Heart right ventricle (tissue), 16 donors: ENCODE data around the gene ELAVL1. TPM values are rescaled to one million over a fixed set of nuclear protein-coding genes. Genes with fewer than 3 reads are reported as not detected.

Experiments used
- ATAC-seq, 8 donors: fragments of 200-7000 bp; cut with Tn5 transposase; one replicate each; pipeline ENCODE4 v1.9.1; 2020; ENCODE audit warnings: mild to moderate bottlenecking in 8 of 8, moderate library complexity in 8 of 8, moderate number of reproducible peaks in 1 of 8
- DNase-seq, 2 donors: peaks; one replicate each; pipeline ENCODE4 v3.0.0-alpha.2; 2020
- H3K27ac ChIP-seq, 10 donors: fragments of 200-600 bp; sonication (generic) in 2 of 10; one replicate each; pipeline versions ENCODE4 v1.5.0 to v1.8.0; 2020 to 2022; ENCODE audit warnings: mild to moderate bottlenecking in 3 of 10
- H3K27me3 ChIP-seq, 7 donors: fragments of 200-600 bp; one replicate each; pipeline ENCODE4 v1.8.0; 2021 to 2022; ENCODE audit warnings: mild to moderate bottlenecking in 2 of 7
- H3K36me3 ChIP-seq, 9 donors: fragments of 200-600 bp; sonication (generic) in 1 of 9; one replicate each; pipeline versions ENCODE4 v1.5.0 to v1.8.0; 2020 to 2022; ENCODE audit warnings: mild to moderate bottlenecking in 2 of 9
- H3K4me1 ChIP-seq, 9 donors: fragments of 200-600 bp; sonication (generic) in 1 of 9; one replicate each; pipeline versions ENCODE4 v1.5.0 to v1.8.0; 2020 to 2022; ENCODE audit warnings: mild to moderate bottlenecking in 4 of 9
- H3K4me3 ChIP-seq, 10 donors: fragments of 200-600 bp; sonication (generic) in 2 of 10; one replicate each; pipeline versions ENCODE4 v1.5.0 to v1.8.0; 2020 to 2022; ENCODE audit warnings: mild to moderate bottlenecking in 7 of 10, moderate library complexity in 2 of 10
- H3K9me3 ChIP-seq, 11 donors: fragments of 200-600 bp in 10 of 11; sonication (generic) in 2 of 11; one replicate each; pipeline versions ENCODE4 v1.5.0 to v1.8.0; 2013 to 2022; ENCODE audit warnings: mild to moderate bottlenecking in 2 of 11, control low read depth in 1 of 11, moderate library complexity in 1 of 11
- CTCF ChIP-seq, 9 donors: fragments of 200-600 bp; sonication (generic) in 2 of 9; IDR thresholded peaks; one replicate each; pipeline versions ENCODE4 v1.5.0 to v1.8.0; 2021 to 2022; ENCODE audit warnings: antibody characterized with exemption in 9 of 9, mild to moderate bottlenecking in 5 of 9, moderate library complexity in 1 of 9
- WGBS, 2 donors: extraction: QIAGEN DNeasy Blood & Tissue Kit; methylation state at CpG; one replicate each; pipeline ENCODE4 v1.1.7; 2013; ENCODE audit warnings: inconsistent platforms in 1 of 2; 5-methylcytosine and 5-hydroxymethylcytosine counted together
- intact Hi-C, 10 donors: fragments of 100-400 bp; cut with DNase I; formaldehyde crosslinking; loops; one replicate each; pipeline versions ENCODE4 v1.11.1 to v1.14.2; 2022
- polyA plus RNA-seq, 2 donors: library from polyadenylated mRNA; stranded (reverse); fragments of 200-250 nt; gene quantifications; one replicate each; pipeline ENCODE4 v1.2.3, GENCODE V29; 2013
- total RNA-seq, 10 donors: library from RNA; stranded (reverse); fragmentation: NEBNext Ultra II Directional in 3 of 10; extraction: Animal tissue kit (Norgen Biotek cat#: 25700) in 3 of 10; gene quantifications; one replicate each; pipeline versions ENCODE4 v1.2.1 to v1.2.4, GENCODE V29; 2021 to 2023
- donor health status: Arrhythmogenic right ventricular cardiomyopathy.
- donor health status: ischemic (EF 13 %, LVEDD 7.1; RV severe dilation, severe dysfunction).
- donor health status: healthy with polysubstance abuse.
- donor health status: DM: no; HTN: yes; CAD: no.
- donor health status: DM: no; HTN: no; CAD: no.
- donor health status: ischemic (EF 25% LVEDD 6.9; RV normal size, moderate dysfunction).
- donor health status: ischemic (EF 25% LVEDD 5.7; RV mildly dilated, moderate dysfunction).
- donor health status: healthy.
- donor health status: DM: yes; HTN: yes; CAD: no.
- donor health status: Ischemic cardiomyopathy.
- donor health status: ischemic (EF 35%, LVEDD 5.7; RV mildly dilated, moderate dysfunction).
- donor health status: nonischemic (EF 11% LVEDD 7.7; RV severe dilation, severe dysfunction).
- donor health status: DM: yes; HTN: yes; CAD: no.
- donor health status: PGD.
- donor health status: ischemic (EF 29% LVEDD 5.4; RV normal size, mild dysfunction).
- donor health status: nonischemic (EF 23%, LVEDD 6.1; RV moderate dilation, normal function).

The ELAVL1 gene
- total and polyA plus RNA-seq, 12 donors: 11.6 to 60.1 (median 54.4) TPM

GRCh38 chr19:8042900-8043299 lies 37.5 kb upstream of the ELAVL1 start:
- H3K4me3 ChIP-seq: no peak overlapping the region
- H3K4me1 ChIP-seq: no peaks in the 10 kb centered on the region
- H3K36me3 ChIP-seq: no peaks in the 10 kb centered on the region
- intact Hi-C loops: no loop called here
- H3K27ac ChIP-seq: no peak overlapping the region
- no peak for TF ChIP-seq CTCF (IDR thresholded peaks at IDR 0.05)
- H3K27me3 ChIP-seq: peaks cover 0 to 20% (median 5%) of the 10 kb centered on the region in 7 donors
- WGBS, 2 donors: 86 to 88% methylated on average over 9 of the region's 9 CpGs
- no peak for DNase-seq
- no peak for ATAC-seq
- H3K9me3 ChIP-seq: no peaks in the 10 kb centered on the region

DNA sequence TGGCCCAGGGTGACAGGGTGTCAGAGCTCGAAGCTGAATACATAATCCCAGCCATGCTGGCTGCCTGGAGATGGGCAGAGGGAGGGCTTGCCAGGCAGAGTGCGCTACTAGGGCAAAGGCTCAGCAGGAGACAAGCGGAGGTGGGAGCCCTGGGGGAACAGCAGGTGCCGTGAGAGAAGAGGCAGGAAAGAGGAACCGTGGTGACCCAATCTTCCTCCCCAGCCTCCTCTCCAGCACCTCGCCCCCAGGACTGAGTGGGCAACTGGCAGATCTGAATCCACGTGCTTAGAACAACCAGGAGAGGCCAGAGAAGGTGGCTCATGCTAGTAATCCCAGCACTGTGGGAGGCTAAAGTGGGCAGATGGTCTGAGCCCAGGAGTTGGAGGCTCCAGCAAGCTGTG lies 36.1 kb upstream of the ELAVL1 start:
- H3K27me3 ChIP-seq: peaks cover 0 to 21% (median 5%) of the 10 kb centered on the region in 7 donors
- H3K4me3 ChIP-seq: no peak overlapping the region
- H3K9me3 ChIP-seq: no peaks in the 10 kb centered on the region
- intact Hi-C loops: no loop called here
- DNase-seq: no peak
- H3K27ac ChIP-seq: no peak overlapping the region
- no peaks in the 10 kb centered on the region for H3K4me1 ChIP-seq
- no peak for TF ChIP-seq CTCF (IDR thresholded peaks at IDR 0.05)
- no peaks in the 10 kb centered on the region for H3K36me3 ChIP-seq
- WGBS, 2 donors: 71 to 72% methylated on average over 7 of the region's 7 CpGs
- no peak for ATAC-seq

DNA sequence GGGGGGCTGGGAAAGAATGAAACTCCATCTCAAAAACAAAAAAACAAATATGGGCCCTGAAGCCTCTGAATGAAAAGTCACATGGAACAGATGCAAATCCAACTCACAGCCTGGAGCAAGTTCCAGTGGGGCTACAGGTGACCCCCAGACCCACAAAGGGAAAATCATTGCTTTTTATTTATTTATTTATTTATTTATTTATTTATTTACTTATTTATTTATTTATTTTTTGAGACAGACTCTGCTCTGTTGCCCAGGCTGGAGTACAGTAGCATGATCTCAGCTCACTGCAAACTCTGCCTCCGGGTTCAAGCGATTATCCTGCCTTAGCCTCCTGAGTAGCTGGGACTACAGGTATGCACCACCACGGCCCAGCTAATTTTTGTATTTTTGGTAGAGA lies 33.8 kb upstream of the ELAVL1 start:
- Histone ChIP-seq H3K36me3 (no peaks in the 10 kb centered on the region), H3K4me1 (no peaks in the 10 kb centered on the region), H3K27ac (no peak overlapping the region), H3K4me3 (no peak overlapping the region), H3K9me3 (no peaks in the 10 kb centered on the region), H3K27me3 (peaks cover 0 to 33% (median 6%) of the 10 kb centered on the region in 7 donors)
- TF ChIP-seq CTCF (IDR thresholded peaks at IDR 0.05): no peak
- DNase-seq: no peak
- WGBS, 2 donors: 95 to 100% methylated on average over 3 of the region's 3 CpGs
- intact Hi-C loops: no loop called here
- ATAC-seq: no peak

GRCh38 chr19:8038815-8039214 lies 33.4 kb upstream of the ELAVL1 start:
- WGBS, 2 donors: 76 to 80% methylated on average over 6 of the region's 6 CpGs
- no peak for ATAC-seq

More at GRCh38 chr19:8038815-8039214, 33.4 kb upstream of the ELAVL1 start:
- H3K4me1 ChIP-seq: no peaks in the 10 kb centered on the region
- no peaks in the 10 kb centered on the region for H3K36me3 ChIP-seq
- intact Hi-C loops: no loop called here
- no peaks in the 10 kb centered on the region for H3K9me3 ChIP-seq
- no peak for DNase-seq
- no peak overlapping the region for H3K4me3 ChIP-seq
- peaks cover 0 to 34% (median 6%) of the 10 kb centered on the region in 7 donors for H3K27me3 ChIP-seq
- no peak for TF ChIP-seq CTCF (IDR thresholded peaks at IDR 0.05)
- H3K27ac ChIP-seq: no peak overlapping the region
